NCI-H146 (cell line): ENCODE results near the gene ZNF169.
"Not testable (repeated sequence)": the region's sequence is repeated elsewhere in the genome, so short reads cannot be mapped to it uniquely, and the experiment has no call there.

Experiments used
- DNase-seq: peaks from one replicate; lab custom pipeline; 2025; lab: John Stamatoyannopoulos, UW

Gene ZNF169

GRCh38 chr9:94259077-94259862, at the start of gene ZNF169:
TSS of gene ZNF169 (plus strand) at chr9:94259298. CDS start at chr9:94278813, 19,515 bp downstream.
- peak; percentile 86 for DNase-seq

DNA sequence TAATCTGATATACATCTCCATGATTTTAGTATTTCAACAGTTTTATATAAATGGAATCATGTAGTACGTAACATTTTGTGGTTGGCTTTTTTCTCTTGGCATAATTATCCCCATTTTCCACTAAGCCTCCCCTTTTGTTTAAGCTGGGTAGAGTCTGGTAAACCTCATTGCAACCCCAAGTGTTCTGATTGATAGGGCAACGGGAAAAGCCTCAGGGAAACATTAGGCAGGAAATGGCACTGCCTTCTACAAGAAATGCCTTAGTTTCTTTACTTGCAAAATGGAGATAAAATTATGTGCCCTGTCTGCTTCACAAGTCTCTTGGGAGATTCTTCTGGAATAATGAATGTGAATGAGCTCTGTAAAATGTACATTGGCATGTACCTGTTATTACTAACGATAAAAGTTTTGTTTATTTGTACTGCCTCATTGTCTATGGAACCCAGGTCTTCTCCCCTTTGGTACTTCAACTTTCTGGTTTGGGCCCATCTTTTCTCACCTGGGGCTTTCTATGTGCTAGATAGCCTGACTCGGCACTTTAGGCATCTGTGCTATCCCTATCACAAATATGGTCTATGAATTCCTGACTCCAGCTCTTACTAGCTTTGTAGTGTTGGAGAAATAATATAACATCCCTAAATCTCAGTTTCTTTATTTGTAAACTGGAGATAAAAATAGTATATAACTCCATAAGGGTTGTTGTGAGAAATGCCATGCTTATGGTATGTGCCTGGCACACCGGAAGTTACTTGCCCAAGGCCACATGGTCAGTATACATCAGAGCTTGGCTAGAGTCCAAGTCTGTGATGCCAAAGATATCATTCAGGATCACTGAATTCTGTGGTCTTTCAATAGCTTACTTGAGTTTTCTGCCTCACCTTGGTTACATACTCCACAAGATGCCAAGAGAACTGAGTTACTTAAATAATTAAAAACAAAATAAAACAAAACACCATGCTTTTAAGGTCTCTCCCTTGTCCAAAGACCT, 48.2 kb upstream of the ZNF169 start:
- no peak for DNase-seq

- DNase-seq = no peak
These were observed 47.0 kb upstream of the ZNF169 start for GRCh38 chr9:94212091-94212490.

- no peak for DNase-seq
These were observed 46.6 kb upstream of the ZNF169 start for GRCh38 chr9:94212531-94212930.

DNA sequence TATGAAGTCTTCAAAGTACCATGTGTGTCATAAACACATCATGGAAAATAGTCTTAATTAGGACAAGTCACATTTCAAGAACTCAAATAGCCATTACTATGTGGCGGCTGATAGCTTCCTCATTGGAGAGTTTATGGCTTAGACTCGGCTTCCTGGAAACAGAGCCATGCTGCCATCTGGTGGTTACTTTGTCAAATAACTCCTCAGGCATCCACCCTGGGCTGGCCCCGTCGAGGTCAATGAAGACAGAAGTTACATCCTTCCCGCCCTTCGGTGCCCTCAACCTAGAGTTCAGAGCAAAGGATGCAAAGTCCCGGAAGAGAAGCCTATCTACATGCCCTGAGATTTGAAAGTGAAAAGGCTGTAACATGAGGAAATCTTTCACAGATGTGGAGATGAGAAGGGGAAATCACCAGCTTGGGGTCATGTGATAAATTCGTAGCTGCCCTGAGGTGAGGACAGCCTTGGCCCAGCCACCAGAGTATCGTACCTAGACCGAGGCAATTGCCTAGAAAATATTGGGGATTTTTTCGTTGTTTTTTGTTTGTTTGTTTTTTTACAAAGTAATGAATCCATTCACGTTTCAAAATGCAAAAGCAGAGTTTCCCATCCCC, 45.5 kb upstream of the ZNF169 start:
- peak; percentile 60 for DNase-seq

DNA sequence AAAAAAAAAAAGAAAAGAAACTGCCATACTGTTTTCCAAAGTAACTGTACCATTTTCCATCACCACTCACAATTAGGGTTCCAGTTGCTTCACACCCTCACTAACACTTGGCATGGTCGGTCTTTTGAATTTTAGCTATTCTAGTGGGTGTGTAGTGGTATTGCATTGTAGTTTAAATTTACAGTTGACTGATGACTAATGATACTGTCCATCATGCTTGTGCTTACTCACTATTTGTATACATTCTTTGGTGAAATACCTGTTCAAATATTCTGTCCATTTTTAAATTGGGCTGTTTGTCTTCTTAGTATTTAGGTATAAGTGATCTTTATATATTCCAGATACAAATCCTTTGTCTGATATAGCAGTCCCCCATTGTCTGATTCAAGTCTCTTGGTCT, 36.2 kb upstream of the ZNF169 start:
- DNase-seq = no peak

GRCh38 chr9:94225413-94225812, 33.7 kb upstream of the ZNF169 start:
- DNase-seq = not testable (repeated sequence)

- no peak for DNase-seq
These were observed 30.5 kb upstream of the ZNF169 start for GRCh38 chr9:94228616-94229015.

DNA sequence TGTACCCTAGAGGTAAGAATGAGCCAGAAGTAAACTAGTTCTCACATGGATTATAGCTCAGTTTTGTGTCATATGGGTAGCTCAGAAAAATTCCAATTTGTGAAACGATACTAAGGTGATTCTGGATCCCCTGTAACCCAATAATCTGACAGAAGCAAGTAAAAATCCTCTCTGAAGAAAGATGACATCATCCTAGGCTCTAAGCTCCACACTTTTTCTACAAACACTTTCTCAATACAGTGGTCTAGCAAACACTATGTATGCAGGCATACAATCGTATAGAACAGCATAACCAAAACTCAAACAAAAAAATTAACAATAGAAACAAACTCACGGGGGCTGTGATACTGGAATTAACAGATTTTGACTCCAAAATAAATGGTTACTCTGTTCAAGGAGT, 26.7 kb upstream of the ZNF169 start:
- no peak for DNase-seq

DNA sequence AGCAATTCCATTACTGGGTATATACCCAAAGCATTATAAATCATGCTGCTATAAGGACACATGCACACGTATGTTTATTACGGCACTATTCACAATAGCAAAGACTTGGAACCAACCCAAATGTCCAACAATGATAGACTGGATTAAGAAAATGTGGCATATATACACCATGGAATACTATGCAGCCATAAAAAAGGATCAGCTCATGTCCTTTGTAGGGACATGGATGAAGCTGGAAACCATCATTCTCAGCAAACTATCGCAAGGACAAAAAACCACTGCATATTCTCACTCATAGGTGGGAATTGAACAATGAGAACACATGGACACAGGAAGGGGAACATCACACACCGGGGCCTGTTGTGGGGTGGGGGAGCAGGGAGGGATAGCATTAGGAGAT, 18.0 kb upstream of the ZNF169 start:
- DNase-seq = not testable (repeated sequence)

DNA sequence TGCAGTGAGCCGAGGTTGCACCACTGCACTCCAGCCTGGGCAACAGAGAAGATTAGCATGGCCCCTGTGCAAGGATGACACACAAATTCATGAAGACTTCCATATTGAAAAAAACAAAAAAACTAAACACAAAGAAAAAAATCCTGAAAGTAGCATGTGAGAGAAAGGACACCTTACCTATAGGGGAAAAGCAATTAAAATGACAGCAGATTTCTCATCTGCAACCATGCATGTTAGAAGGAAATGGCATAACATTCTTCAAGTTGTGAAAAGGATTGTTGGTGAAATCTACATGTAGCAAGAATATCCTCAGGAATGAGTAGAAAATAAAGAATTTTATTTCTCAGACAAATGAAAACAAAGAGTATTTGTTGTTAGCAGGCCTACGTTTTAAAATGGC, 13.4 kb upstream of the ZNF169 start:
- DNase-seq = no peak

DNA sequence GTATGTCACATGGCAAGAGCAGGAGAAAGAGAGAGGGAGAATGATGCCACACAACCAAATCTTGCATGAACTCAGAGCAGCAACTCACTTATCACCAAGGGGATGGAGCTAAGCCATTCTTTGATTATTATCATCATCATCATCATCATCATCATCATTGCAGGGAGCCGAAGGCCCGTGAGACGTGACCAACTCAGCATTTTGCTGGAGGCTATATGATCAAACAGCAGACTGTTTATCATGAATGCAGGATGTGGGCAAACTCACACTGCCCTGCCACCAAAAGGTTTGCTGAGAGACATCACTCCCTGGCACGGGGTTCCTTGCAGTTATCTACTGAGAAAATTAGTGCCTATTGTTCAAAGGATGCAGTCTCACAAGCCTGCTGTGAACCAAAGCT, 8.6 kb upstream of the ZNF169 start:
- DNase-seq = peak; percentile 71

DNA sequence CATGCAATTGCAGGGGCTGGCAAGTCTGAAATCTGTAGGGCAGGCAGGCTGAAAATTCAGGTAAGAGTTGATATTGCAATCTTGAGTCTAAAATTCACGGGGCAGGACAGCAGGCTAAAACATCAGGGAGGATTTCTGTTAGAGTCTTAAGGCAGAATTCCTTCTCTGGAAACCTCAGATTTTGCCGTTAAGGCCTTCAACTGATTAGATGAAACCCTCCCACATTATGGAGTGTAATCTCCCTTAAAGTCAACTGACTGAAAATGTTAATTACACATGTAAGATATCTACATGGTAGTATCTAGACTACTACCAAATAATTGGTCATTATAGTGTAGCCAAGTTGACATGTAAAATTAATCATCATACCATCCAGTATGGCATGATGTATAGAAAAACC, 3.1 kb upstream of the ZNF169 start:
- no peak for DNase-seq

DNA sequence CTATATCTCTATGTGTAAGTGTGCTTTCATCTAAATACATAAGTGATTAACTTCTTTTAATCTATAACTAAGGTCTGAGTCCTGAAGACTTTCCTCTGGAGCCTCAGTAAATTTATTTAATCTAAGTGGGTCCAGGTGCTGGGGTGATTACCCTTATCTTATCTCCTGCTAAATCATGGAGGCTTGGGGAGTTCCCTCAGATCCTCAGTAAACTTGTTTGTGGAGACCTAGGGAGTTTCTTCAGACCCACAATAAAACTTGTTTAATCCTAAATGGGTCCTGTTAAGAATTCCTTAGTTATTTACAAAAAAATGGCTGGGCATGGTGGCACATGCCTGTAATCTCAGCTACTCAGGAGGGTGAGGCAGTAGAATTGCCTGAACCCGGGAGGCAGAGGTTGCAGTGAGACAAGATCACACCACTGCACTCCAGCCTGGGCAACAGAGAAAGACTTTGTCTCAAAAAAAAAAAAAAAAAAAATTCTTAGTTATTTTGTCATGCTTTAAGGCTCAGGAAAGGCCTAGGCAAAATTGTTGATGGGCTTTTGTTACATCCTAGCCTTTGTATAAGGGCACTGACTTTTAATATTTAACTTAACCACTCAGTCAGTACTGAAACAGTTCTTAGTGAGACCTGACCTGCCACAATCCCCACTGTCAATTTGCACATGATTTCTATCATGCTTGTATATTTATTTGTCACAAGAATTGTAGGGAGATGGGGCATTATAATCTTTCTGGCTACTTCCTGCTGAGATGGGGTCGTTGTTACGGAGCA, 6.7 kb downstream of the ZNF169 start:
- not testable (repeated sequence) for DNase-seq

- DNase-seq = no peak
These were observed 10.2 kb downstream of the ZNF169 start for GRCh38 chr9:94269264-94269663.

GRCh38 chr9:94270009-94270408, 10.9 kb downstream of the ZNF169 start:
- no peak for DNase-seq

- DNase-seq = not testable (repeated sequence)
These were observed 17.9 kb downstream of the ZNF169 start for GRCh38 chr9:94277029-94277428.

DNA sequence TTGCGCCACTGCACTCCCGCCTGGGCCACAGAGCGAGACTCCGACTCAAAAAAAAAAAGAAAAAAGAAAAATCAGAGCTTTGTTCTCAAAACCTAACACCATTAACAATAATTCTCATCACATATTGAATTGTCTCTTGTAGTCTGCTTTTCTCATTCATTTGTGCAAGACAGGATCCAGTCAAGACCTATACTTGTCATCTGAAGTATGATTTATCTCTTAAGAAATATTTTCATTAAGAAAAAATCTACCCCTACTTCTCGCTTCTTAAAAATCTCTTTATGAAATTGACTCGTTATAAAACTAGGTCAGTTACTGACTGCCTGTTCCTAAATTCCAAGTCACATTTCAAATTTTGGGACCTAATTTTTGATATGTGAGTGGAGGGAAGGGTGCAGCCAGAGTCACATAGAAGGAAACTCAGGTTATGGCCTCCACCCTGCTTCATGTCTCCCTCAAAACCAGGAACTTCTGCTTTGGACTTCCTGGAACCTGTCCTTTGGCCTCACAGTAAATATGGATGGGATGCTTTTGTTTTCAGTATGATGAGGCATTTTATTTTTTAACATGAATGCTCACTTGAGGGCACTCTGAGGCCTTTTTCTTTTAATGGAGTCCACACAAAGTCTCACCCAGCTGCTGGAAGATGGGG, 18.9 kb downstream of the ZNF169 start:
- no peak for DNase-seq

DNA sequence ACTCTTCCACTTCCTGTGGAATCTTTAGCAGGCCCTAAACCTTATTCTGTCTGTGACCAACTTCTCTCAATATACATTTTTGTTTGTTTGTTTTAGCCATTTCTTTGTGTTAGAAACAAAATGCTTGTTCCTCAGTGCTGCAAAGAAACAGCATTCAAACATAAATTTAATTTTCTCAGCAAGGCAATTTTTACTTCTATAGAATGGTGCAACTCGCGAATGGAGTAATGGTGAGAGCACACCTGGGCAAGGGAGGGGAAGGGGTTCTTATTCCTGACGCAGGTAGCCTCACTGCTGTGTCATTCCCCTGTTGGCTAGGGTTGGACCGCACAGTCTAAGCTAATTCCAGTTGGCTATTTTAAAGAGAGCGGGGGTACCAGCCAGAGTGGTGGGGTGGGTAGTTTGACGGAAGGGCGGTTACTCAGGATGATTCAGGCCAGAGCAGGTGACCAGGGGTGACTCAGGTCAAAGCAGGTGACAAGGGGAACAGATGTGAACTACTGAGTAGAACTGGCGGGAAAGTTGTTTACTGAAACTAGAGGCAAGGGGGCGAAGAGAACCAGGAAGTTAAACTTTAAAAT, 21.4 kb downstream of the ZNF169 start:
- no peak for DNase-seq

- no peak for DNase-seq
These were observed 22.0 kb downstream of the ZNF169 start for GRCh38 chr9:94281101-94281500.

- no peak for DNase-seq
These were observed 27.0 kb downstream of the ZNF169 start for GRCh38 chr9:94286116-94286515.
